WERI-Rb-1 (cell line): Measurements from ENCODE around the gene P4HTM.
A peak's percentile ranks its signal among the peaks of the same experiment; 100 is the strongest.

Experiments
- DNase-seq: peaks from one replicate; pipeline ENCODE4 v3.0.0-alpha.2; 2020
- H3K27ac ChIP-seq: fragments of 250-450 bp; sonication (Bioruptor Pico); 2 replicates; pipeline ENCODE4 v1.5.1; 2020; ENCODE audit warnings: mild to moderate bottlenecking, moderate library complexity
- H3K27me3 ChIP-seq: fragments of 250-450 bp; sonication (Bioruptor Pico); 2 replicates; pipeline ENCODE4 v1.5.1; 2021; ENCODE audit warnings: mild to moderate bottlenecking, low read depth, moderate library complexity; ENCODE audit not compliant: insufficient read depth, severe bottlenecking
- H3K36me3 ChIP-seq: fragments of 250-450 bp; sonication (Bioruptor Pico); 2 replicates; pipeline ENCODE4 v1.5.1; 2020; ENCODE audit warnings: mild to moderate bottlenecking, moderate library complexity
- H3K4me3 ChIP-seq: 2 replicates; pipeline ENCODE4 v1.5.1; 2011; ENCODE audit warnings: low read depth, mild to moderate bottlenecking, control low read depth, low read length
- H3K9me3 ChIP-seq: fragments of 250-450 bp; sonication (Bioruptor Pico); 2 replicates; pipeline ENCODE4 v1.5.1; 2021; ENCODE audit warnings: mild to moderate bottlenecking, moderate library complexity; ENCODE audit not compliant: severe bottlenecking
- CTCF ChIP-seq: IDR thresholded peaks from 2 replicates; pipeline ENCODE4 v1.5.1; 2011; ENCODE audit warnings: low read depth, mild to moderate bottlenecking, control low read depth, inconsistent platforms, low read length

The P4HTM gene

DNA sequence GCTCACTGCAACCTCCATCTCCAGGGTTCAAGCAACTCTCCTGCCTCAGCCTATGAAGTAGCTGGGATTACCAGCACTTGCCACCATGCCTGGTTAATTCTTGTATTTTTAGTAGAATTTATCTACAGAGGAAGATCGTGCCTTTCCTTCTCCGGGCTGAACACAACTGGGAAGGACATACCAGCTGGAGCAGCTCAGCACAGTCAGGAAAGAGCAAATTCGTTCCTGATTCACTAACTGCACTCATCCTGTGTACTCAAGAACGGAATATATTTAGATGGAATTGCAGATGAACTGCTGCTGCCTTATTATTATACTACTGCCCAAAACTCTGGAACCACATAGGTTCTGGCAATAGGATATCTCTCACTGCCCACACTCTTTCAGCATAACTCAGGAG, 27.1 kb upstream of the P4HTM start:
- no peak for DNase-seq
- Histone ChIP-seq H3K27me3 (no peaks in the 10 kb centered on the region), H3K4me3 (no peak overlapping the region), H3K27ac (no peak overlapping the region), H3K36me3 (peaks cover 56% of the 10 kb centered on the region), H3K9me3 (no peaks in the 10 kb centered on the region)
- no peak for TF ChIP-seq CTCF

- Histone ChIP-seq H3K27me3 (no peaks in the 10 kb centered on the region), H3K36me3 (peaks cover 54% of the 10 kb centered on the region), H3K4me3 (no peak overlapping the region), H3K27ac (no peak overlapping the region), H3K9me3 (no peaks in the 10 kb centered on the region)
- TF ChIP-seq CTCF = no peak
- DNase-seq = no peak
These were observed 26.4 kb upstream of the P4HTM start for GRCh38 chr3:48963591-48963990.

DNA sequence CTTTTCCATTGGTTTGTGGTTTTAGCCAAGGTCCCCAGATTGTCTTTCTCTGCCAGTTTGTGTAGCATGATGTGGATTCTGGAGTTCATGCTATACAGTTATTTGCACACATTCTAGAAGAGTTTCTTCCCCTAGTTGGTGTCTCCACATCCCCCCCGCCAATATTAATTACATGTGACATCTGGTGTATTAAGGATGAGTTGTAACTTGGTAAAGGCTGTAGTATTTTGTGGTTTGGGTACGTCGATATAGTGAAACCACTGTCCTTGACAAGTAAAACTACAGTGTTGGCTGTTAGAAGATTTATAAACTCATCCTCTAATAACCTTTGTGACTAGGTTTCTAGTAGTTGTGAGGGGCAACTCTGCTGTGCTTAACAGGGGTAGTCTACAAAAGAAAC, 23.7 kb upstream of the P4HTM start:
- Histone ChIP-seq H3K27ac (no peak overlapping the region), H3K9me3 (no peaks in the 10 kb centered on the region), H3K4me3 (no peak overlapping the region), H3K36me3 (peaks cover 71% of the 10 kb centered on the region), H3K27me3 (no peaks in the 10 kb centered on the region)
- no peak for DNase-seq
- no peak for TF ChIP-seq CTCF

GRCh38 chr3:48966876-48967361, 23.1 kb upstream of the P4HTM start:
- Histone ChIP-seq H3K27me3 (no peaks in the 10 kb centered on the region), H3K9me3 (no peaks in the 10 kb centered on the region), H3K36me3 (peaks cover 71% of the 10 kb centered on the region), H3K4me3 (no peak overlapping the region), H3K27ac (no peak overlapping the region)
- no peak for TF ChIP-seq CTCF
- DNase-seq = no peak

DNA sequence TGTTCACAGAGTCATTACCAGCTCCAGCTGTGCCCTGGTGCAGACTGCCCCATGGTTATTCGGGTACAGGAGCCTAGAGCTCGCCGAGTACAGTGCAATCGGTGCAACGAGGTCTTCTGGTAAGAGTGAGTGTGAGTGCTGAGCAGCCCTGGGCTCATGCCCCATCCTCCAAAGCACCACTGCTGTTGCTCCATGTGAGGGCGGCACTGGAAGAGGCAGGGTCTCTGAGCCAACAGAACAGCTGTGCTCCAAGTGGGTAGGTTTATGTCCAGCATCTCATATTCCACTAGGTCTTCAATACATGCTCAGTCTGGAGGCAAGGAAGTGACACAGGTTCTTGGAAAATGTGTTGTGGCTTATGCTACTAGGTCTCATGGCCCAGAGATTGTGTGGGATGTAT, 19.5 kb upstream of the P4HTM start:
- Histone ChIP-seq H3K27me3 (no peaks in the 10 kb centered on the region), H3K27ac (no peak overlapping the region), H3K4me3 (no peak overlapping the region), H3K36me3 (peaks cover 85% of the 10 kb centered on the region), H3K9me3 (no peaks in the 10 kb centered on the region)
- DNase-seq = no peak
- no peak for TF ChIP-seq CTCF

GRCh38 chr3:48974076-48974864, 15.8 kb upstream of the P4HTM start:
- Histone ChIP-seq H3K27ac (peak overlapping the region; percentile 80), H3K36me3 (peaks cover 88% of the 10 kb centered on the region)
- DNase-seq = peak; percentile 78

More at GRCh38 chr3:48974076-48974864, 15.8 kb upstream of the P4HTM start:
- Histone ChIP-seq H3K4me3 (no peak overlapping the region), H3K9me3 (no peaks in the 10 kb centered on the region), H3K27me3 (no peaks in the 10 kb centered on the region)
- no peak for TF ChIP-seq CTCF
